ENCODE results near the gene TMEM119.
"Not testable (repeated sequence)": the region's sequence is repeated elsewhere in the genome, so short reads cannot be mapped to it uniquely, and the experiment has no call there.

The TMEM119 gene

DNA sequence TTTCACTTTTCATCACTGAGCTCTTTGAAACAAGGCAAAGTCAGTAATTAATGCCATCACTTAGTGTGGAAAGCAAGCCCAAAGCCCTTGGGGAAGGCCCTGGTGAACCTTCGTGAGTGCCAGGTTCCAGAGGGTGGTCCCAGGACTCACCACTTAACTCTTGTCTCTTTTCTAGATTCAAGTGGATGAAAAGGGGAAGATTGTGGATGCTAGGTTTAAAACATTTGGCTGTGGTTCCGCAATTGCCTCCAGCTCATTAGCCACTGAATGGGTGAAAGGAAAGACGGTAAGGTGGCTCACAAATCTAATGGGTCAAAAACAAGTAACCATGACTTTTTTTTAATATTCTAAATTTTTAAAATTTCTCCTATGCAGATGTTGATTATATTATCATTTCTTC, 32.7 kb downstream of the TMEM119 start:
- DNase-seq (ENCODE audit: low spot score) = no peak

DNA sequence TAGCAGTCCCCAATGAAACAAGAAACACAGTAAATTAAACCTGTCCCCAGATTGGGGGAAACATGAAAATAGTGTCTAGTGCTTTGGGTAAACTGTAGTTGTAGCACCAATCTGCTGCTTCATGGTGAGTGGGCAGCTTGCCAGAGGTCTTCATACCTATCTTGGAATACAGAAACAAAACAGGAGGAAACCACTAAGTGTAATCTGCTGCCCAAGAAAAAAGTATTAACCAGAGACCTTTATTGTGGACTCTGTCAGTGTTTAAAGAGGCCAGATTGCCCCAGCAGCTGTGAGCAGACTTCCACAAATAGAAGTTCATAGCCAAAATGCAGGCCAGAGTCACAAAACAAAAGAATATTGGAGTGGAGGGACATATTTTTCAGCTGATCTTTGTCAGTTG, 33.2 kb downstream of the TMEM119 start:
- DNase-seq (ENCODE audit: low spot score) = no peak

DNA sequence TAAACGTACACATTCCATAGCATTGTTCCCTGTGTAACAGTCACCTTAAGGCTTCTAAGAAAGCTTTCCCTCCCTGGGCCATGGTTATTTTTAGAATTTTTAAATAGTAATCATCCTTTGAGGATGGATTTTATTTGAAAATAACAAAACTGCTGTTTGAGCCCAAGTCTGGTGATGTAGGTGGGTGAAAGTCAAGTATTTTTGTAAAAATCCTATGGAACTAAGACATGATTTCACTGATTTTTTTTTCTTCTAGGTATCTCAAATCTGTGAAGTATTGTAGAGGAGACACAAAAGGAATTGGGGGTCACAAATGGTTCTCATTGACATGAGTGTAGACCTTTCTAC, 34.1 kb downstream of the TMEM119 start:
- no peak for DNase-seq (ENCODE audit: low spot score)

DNA sequence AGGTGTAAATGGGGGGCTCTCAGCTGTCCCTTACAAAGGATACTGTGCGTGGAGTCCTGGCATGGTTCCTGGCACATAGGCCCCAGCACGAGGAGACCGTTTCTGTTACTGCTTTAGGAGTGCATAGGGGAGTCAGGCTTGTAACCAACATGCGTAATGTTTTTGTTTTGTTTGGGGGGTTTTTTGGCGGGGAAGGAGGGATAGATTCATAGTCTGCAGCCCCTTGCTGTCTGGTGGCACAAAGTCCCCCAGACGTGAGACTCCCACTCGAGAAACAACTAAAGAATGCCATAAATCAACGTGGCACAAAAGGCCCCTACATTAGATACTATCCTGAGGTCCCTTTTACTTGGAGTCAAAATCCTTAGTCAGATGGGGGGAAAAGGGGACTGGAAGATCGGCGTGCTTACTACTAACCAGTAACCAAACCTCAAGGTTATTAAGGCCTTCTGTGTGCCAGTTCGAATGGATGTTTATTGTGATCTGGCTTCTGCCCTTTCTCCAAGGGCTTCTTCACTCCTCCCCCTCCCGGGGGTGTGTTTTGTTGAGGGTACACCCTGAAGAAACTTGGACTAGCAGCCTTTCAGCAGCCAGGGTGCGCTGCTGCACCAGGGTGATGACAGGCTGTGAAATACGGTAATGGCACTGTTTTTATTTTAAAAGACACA, 34.6 kb downstream of the TMEM119 start:
- DNase-seq (ENCODE audit: low spot score) = peak; percentile 81

DNA sequence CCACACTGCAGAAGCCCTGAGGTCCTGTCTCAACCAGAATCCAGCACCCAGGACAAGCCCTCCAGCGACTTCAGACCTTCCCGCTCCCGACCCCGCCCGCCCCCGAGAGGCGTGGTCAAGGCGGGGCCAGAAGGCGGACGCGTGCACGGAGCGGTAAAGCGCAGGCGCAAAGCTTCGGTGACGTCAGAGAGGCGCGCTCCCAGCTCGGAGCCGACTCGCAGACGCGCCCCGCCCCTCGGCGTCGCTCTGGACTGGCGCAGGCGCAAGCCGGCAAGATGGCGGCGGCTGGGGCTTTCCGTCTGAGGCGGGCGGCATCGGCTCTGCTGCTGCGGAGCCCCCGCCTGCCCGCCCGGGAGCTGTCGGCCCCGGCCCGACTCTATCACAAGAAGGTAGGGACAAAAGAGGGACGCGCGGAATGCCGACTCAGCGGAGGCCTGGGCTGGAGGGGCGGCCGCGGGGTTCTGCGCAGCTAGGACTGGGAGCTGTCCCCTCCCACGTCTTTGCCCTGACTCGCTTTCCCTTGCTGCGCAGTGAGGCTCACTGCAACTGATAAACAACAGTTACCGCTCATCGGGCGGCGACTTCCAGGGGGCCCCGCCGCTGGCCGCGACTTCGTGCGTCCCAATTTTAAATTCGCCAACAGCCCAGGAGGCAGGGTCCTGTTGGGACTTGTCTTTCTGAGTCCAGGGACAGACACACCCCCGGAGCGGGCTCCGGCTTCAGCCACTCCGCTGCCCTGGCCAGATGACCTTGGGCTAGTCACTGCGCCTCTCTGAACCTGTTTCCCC, 35.3 kb downstream of the TMEM119 start, which contains the start of gene ISCU:
Gene ISCU (plus strand): TSS at position 249 of the 788 bp plus-strand sequence. CDS start 27 bp downstream, at position 276.
- DNase-seq (ENCODE audit: low spot score) = peak; percentile 98

DNA sequence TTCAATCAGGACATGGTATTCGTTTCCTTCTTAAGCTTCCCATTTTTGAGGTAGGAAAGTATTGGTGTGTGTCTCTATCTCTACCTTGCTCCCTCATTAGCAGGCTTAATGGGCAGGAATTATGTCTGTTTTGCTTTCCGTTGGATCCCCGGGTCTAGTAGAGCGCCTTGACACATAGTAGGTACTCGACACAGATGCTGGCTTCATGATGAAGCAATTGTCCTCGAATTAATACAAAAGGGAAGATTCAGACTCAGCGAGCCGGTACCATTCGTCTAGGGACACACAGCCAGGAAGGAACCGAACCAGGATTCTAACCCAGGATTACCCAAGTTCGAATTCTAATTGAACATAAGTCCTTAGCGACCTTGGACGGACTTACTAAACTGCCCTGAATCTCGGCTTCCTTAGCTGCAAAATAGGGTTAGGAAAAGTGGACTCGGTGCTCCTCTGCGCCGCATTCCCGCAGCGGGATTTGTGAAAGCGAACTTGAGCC, 36.0 kb downstream of the TMEM119 start:
- no peak for DNase-seq (ENCODE audit: low spot score)

DNA sequence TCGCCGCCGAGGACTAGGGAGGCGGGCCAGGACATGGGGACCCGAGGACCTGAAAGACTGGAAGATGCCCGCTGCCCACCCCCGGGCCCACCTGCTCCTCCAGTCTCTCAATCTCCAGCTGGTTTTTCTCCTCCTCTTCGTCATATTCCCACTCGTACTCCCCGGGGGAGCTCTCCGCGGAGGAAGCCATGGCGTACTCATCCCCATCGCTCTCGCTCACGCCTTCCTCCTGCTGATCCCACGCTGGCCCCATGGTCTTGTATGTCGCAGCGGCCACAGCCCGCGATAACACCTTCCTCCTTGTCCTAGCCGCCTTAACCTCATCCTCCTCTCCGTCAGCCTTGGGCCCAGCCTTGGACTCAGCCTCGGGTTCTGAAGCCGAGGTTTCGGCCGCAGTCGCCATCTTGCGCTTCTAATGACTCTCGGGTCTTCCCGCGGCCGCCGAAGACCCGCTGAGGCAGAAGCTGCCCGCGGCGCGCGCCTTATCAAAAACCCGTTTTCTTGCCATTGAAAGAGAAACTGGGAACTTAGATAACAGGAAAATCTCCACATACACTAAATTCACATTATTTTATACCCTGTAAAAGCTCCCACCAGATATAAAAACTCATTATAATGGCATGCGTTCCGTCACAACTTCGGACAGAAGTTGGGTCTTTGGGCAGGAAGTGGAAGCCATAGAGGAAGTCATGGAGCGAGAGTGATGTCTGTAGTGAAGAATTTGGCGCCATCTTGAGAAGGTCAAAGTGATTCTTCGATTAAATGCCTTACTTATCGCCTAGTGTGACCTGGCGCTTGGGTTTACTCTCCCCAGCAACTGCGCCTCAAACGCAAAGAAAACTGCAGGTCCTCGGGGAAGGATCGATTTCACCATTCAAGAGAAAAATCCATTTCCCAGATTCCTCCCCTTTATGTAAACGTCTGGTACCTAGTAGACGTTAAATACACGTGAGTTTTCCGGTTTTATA, 36.8 kb downstream of the TMEM119 start, which contains the start of gene SART3:
Gene SART3 (minus strand): TSS at position 422 of the 968 bp plus-strand sequence. CDS start 19 bp downstream, at position 403.
- peak; percentile 90 for DNase-seq (ENCODE audit: low spot score)

DNA sequence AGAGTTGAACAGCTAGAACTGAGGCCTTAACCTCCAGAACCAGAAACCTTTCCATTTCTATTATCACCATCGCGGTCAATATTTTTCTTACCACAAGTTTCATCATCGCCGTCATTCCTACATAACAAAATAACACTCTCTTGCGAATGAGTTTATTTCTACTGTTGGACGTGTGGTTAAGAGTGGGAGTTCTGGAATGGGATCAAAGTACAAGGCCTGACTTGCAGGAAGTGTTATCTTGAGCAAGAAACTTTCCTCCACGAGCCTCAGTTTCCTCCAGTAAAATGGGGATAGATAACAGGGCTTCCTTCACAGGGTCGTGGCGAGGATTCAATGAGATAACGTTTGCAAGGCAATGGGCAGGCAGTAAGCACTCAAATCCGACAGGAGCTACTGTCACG, 37.6 kb downstream of the TMEM119 start:
- no peak for DNase-seq (ENCODE audit: low spot score)

DNA sequence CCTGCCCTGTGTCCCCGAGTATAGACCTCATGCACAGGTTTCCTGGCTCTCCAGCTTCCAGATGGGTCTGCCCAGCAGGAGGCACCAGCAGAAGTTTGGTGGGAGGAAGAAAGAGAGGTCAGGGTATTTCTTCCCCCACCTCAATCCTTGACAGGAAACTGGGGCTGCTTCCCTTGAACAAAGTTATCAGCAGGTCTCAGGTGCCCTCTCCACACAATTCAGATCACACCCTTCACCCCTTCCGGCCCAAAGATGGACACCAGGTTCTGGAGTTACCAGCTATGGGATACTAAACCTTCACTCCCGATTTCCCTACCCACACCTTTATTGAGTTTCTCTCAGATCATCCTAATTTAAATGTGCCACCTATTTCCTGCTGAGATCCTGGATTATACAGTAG, 38.1 kb downstream of the TMEM119 start:
- DNase-seq (ENCODE audit: low spot score) = no peak

DNA sequence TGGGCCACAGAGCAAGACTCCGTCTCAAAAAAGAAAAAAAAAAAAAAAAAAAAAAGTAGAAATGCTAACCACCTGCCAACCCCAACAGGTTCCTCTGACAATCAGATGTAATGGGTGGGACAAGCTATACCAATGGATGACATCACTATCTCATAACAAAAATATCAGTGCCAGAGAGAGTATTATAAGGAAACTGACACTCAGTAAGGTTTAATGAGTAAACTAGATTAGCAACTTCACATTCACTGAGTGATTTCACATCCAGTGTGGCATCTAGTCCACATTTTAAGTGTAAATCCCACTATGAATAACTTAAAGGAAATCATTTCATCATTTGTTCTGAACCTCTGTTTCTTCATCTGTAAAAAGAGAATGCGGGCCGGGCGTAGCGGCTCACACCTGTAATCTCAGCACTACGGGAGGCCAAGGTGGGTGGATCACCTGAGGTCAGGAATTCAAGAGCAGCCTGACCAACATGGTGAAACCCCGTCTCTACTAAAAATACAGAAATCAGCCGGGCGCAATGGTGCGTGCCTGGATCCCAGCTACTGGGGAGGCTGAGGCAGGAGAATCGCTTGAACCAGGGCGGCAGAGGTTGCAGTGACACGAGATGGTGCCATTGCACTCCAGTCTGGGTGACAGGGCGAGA, 38.8 kb downstream of the TMEM119 start:
- DNase-seq (ENCODE audit: low spot score) = no peak

DNA sequence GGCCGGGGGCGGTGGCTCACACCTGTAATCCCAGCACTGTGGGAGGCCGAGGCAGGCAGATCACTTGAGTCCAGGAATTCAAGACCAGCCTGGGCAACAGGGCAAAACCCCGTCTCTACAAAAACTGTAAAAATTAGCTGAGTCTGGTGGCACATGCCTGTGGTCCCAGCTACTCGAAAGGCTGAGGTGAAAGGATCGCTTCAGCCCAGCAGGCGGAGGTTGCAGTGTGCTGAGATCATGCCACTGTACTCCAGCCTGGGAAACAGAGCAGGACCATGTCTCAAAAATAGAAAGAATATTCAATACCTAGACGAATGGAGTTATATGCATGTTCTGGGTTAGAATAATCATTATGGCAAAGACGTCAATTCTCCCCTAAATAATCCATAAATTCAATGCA, 42.5 kb downstream of the TMEM119 start:
- DNase-seq (ENCODE audit: low spot score) = not testable (repeated sequence)

DNA sequence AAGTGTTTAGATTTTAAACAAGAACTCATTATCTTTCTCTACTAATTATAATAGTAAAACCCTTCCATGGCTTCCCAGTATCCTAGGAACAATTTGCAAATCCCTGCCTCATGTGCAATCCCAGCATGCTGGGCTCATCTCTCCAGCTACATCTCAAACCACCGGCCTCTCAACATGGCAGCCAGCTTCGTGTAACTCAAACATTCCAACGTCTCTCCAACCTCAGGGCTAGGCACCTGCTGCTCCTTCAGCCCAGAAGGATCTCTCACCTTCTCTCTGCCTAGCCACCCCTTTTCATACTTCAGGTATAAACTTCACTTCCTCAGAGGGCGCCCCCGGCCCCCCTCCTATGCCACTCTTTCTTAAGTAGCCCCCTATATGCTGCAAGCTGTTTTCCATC, 44.1 kb downstream of the TMEM119 start:
- DNase-seq (ENCODE audit: low spot score) = no peak

DNA sequence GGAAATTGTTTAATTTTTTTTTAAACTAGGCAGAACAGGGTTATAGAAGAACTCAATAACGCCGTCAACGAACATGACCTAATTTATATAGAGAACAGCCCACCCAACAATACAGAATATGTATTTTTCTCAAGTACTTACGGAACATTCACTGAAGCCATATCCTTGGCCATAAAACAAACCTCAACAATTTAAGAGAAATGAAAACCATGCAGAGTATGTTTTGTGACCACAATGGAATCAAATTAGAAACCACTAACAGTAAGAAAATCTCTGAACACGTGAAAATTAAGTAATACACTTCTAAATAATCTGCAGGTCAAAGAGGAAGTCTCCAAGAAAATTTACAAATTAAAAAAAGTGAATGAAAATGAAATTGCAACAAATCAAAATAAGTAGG, 46.3 kb downstream of the TMEM119 start:
- DNase-seq (ENCODE audit: low spot score) = no peak

DNA sequence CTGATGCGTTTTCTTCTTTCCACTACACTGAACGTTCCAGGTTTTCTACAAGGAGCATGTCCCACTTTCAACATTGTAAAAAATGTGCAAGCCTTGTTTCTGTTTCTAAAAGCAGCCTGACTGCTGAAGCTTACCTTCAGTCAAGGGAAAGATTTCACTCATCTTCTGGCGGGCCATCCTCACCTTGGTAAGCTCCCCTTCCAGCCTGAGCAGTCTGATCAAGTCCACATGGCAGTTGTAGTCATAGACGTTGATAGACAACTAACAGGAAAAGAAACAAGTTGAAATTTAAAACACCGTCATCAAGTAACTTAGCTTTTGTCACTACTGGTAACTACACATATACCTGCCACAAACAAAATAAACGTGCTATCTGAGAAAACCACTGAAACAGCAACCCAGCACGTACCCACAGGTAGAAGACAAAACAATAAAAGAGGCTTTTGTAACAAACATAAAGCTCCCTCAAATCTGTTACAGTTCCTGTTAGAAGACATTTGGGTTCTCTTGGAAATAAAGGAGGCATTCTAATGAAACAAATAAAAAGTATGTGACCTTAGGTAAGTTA, 48.8 kb downstream of the TMEM119 start:
- no peak for DNase-seq (ENCODE audit: low spot score)

DNA sequence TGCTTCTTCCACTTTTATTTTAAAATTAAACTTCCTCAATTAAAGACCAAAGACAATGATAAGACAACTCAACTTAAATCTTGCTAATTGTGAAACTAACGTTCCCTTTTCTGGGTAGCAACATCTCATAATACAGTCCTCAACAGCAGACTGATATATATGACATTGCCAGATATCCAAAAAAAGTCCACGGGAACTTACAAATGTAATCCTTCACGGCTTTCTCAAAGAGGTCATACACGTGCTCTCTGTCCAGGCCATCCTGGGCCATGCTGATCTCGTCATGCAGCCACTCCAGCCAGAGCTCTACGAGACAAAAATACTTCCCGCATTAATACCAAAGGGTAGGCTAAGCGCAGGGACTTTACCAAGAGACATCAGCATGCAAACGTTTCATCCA, 50.2 kb downstream of the TMEM119 start:
- DNase-seq (ENCODE audit: low spot score) = no peak

DNA sequence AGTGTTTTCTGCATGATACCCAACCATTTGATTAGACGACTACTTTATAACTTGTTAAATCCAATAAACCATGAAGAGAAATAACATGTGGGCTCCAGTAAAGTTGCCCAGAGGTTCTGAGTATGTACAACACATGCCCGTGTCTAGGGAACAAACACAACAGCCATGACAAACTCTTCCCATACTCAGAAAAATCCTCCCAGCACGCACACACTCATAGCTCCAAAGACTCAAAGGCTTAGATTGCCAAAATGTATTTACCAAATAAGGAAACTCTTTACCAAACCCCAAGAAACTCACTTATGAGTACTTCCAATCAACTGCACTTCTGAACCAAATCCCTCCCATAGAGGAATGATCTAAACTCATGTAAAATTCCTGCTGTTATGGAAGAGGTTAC, 54.2 kb downstream of the TMEM119 start:
- no peak for DNase-seq (ENCODE audit: low spot score)

DNA sequence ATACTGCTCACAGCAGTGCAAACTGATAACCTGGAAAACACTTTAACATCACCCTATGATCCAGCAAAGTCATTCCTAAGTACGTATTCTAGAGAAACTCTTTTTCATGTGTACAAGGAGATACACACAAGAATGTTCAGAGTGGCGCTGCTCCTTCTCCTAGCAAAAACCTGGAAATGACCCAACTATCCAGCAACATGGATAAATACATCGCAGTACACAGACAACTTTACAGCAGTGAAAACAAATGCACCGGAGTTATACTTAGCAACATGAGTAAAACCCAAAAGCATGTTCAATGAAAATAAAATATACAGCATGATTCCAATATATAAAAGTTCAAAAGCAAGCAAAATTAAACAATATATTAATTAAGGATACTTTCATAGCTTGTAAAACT, 55.6 kb downstream of the TMEM119 start:
- DNase-seq (ENCODE audit: low spot score) = no peak
